Activated CD4-positive, alpha-beta T cell treated with anti-CD3 and anti-CD28 coated beads for 1 hour (primary cell): Measurements from ENCODE around the gene CAPN15.

Experiments used
- DNase-seq: peaks from one replicate; pipeline ENCODE4 v3.0.0-alpha.2; 2020

The CAPN15 gene

GRCh38 chr16:563072-563644 lies 35.6 kb downstream of the CAPN15 start:
- DNase-seq: no peak

GRCh38 chr16:564690-565418 lies 37.3 kb downstream of the CAPN15 start:
- no peak for DNase-seq

- DNase-seq: no peak
Observed at GRCh38 chr16:565419-566330, 38.2 kb downstream of the CAPN15 start.

- DNase-seq: peak; percentile 21
Observed at GRCh38 chr16:566475-567372, 39.2 kb downstream of the CAPN15 start, which contains the start of gene NHLRC4. Gene NHLRC4, plus strand, starts transcription at chr16:567005. Its CDS starts 1,043 bp downstream, at chr16:568048.

GRCh38 chr16:567373-568256 lies 40.1 kb downstream of the CAPN15 start:
- DNase-seq: no peak

GRCh38 chr16:568401-569258 lies 41.1 kb downstream of the CAPN15 start:
- DNase-seq: no peak

- peak; percentile 55 for DNase-seq
Observed at GRCh38 chr16:569445-570254, 42.1 kb downstream of the CAPN15 start, which contains the start of gene PIGQ. Gene PIGQ, plus strand, starts transcription at chr16:569968. Its CDS starts 4,107 bp downstream, at chr16:574075.

GRCh38 chr16:572865-573650 lies 45.5 kb downstream of the CAPN15 start:
- no peak for DNase-seq

- no peak for DNase-seq
Observed at GRCh38 chr16:574021-574760, 46.7 kb downstream of the CAPN15 start.

GRCh38 chr16:575354-576196 lies 48.1 kb downstream of the CAPN15 start:
- DNase-seq: no peak

- no peak for DNase-seq
Observed at GRCh38 chr16:576197-576822, 48.8 kb downstream of the CAPN15 start.

- DNase-seq: no peak
Observed at GRCh38 chr16:576823-577201, 49.3 kb downstream of the CAPN15 start.

- DNase-seq: no peak
Observed at GRCh38 chr16:577796-578195, 50.3 kb downstream of the CAPN15 start.

- DNase-seq: no peak
Observed at GRCh38 chr16:578232-578869, 50.8 kb downstream of the CAPN15 start.

GRCh38 chr16:578870-579405 lies 51.4 kb downstream of the CAPN15 start:
- DNase-seq: peak; percentile 47
